Body of pancreas (tissue), 4 donors: Measurements from ENCODE around the gene KIRREL3. TPM values are rescaled to one million over a fixed set of nuclear protein-coding genes. Genes with fewer than 3 reads are reported as not detected.

Source experiments
- ATAC-seq: fragments of 150-250 bp; one replicate; pipeline ENCODE4 v1.9.1; 2016
- DNase-seq, 4 donors: peaks; one replicate each; pipeline ENCODE4 v3.0.0-alpha.2; 2019
- H3K27ac ChIP-seq, 4 donors: fragments of 200-600 bp; sonication (generic); 1 replicate in 3 of 4; 2 replicates in 1 of 4; pipeline versions ENCODE4 v1.5.1 to v1.6.1; 2016 to 2019; ENCODE audit warnings: mild to moderate bottlenecking in 1 of 4, mixed read lengths in 1 of 4, moderate library complexity in 1 of 4
- H3K27me3 ChIP-seq, 2 donors: fragments of 200-600 bp; sonication (generic); one replicate each; pipeline ENCODE4 v1.6.0; 2016; ENCODE audit warnings: mild to moderate bottlenecking in 1 of 2
- H3K36me3 ChIP-seq, 2 donors: fragments of 200-600 bp; sonication (generic); replicated peaks in 1 of 2; 2 replicates each; pipeline ENCODE4 v1.5.1; 2016; ENCODE audit warnings: low read depth in 2 of 2; ENCODE audit not compliant: insufficient read depth in 1 of 2
- H3K4me1 ChIP-seq: fragments of 200-600 bp; sonication (generic); one replicate; pipeline ENCODE4 v1.6.0; 2016
- H3K4me3 ChIP-seq, 2 donors: fragments of 200-600 bp; sonication (generic); 1 replicate in 1 of 2; 2 replicates in 1 of 2; pipeline ENCODE4 v1.5.1; 2016 to 2019
- H3K9me3 ChIP-seq, 3 donors: fragments of 200-600 bp; sonication (generic); 1 replicate in 2 of 3; 2 replicates in 1 of 3; pipeline ENCODE4 v1.5.1; 2016
- CTCF ChIP-seq, 7 experiments: fragments of 450-650 bp in 4 of 7; fragments of 200-600 bp in 3 of 7; sonication (generic) in 3 of 7; IDR thresholded peaks; one replicate each; pipeline ENCODE4 v1.5.1; 2016 to 2019; ENCODE audit warnings: antibody characterized with exemption in 7 of 7
- POLR2A ChIP-seq, 3 donors: fragments of 450-650 bp; IDR thresholded peaks; one replicate each; pipeline ENCODE4 v1.6.1; 2016; ENCODE audit warnings: antibody characterized with exemption in 3 of 3, mild to moderate bottlenecking in 2 of 3
- WGBS, 2 donors: methylation state at CpG; one replicate each; pipeline ENCODE4 v1.1.5; 2017; 5-methylcytosine and 5-hydroxymethylcytosine counted together
- intact Hi-C: fragments of 100-400 bp; cut with DNase I; formaldehyde crosslinking; loops from one replicate; pipeline ENCODE4 v1.15.1; 2023
- total RNA-seq, 2 donors: library from RNA; depleted of rRNA; stranded (reverse); fragments of >200 nt; gene quantifications; one replicate each; pipeline ENCODE4 v1.1.0, GENCODE V29; 2016

The KIRREL3 gene
- total RNA-seq, 2 donors from 2014 or later = 0.26 TPM; not detected in 1

GRCh38 chr11:126992065-126992803 is 8.3 kb downstream of the KIRREL3 start:
- 44 to 61% methylated on average over 6 of the region's 6 CpGs for WGBS, 2 donors

GRCh38 chr11:126991596-126991995 is 9.0 kb downstream of the KIRREL3 start:
- TF ChIP-seq CTCF (IDR thresholded peaks at IDR 0.05) = no peak
- no peak for TF ChIP-seq POLR2A (IDR thresholded peaks at IDR 0.05)
- WGBS, 2 donors = 62 to 76% methylated on average over 2 of the region's 2 CpGs
- no peak overlapping the region for H3K27ac ChIP-seq
- H3K4me3 ChIP-seq = no peak overlapping the region
- no peak for DNase-seq
- H3K4me1 ChIP-seq = no peaks in the 10 kb centered on the region
- H3K9me3 ChIP-seq = no peaks in the 10 kb centered on the region
- H3K36me3 ChIP-seq = no peaks in the 10 kb centered on the region
- intact Hi-C loops = loop anchor here (5.0 kb wide), 2 partner anchors 274 to 384 kb away; no protein-coding TSS in a partner anchor
- no peaks in the 10 kb centered on the region for H3K27me3 ChIP-seq
- ATAC-seq = no peak

More at GRCh38 chr11:126992065-126992803, 8.3 kb downstream of the KIRREL3 start:
- no peak for ATAC-seq
- TF ChIP-seq POLR2A (IDR thresholded peaks at IDR 0.05) (no peak), CTCF (IDR thresholded peaks at IDR 0.05) (no peak)
- H3K36me3 ChIP-seq = no peaks in the 10 kb centered on the region
- no peak overlapping the region for H3K27ac ChIP-seq
- no peaks in the 10 kb centered on the region for H3K9me3 ChIP-seq
- H3K4me3 ChIP-seq = no peak overlapping the region
- intact Hi-C loops = loop anchor here (5.0 kb wide), 2 partner anchors 275 to 385 kb away; no protein-coding TSS in a partner anchor
- H3K27me3 ChIP-seq = no peaks in the 10 kb centered on the region
- DNase-seq = no peak
- H3K4me1 ChIP-seq = no peaks in the 10 kb centered on the region

DNA sequence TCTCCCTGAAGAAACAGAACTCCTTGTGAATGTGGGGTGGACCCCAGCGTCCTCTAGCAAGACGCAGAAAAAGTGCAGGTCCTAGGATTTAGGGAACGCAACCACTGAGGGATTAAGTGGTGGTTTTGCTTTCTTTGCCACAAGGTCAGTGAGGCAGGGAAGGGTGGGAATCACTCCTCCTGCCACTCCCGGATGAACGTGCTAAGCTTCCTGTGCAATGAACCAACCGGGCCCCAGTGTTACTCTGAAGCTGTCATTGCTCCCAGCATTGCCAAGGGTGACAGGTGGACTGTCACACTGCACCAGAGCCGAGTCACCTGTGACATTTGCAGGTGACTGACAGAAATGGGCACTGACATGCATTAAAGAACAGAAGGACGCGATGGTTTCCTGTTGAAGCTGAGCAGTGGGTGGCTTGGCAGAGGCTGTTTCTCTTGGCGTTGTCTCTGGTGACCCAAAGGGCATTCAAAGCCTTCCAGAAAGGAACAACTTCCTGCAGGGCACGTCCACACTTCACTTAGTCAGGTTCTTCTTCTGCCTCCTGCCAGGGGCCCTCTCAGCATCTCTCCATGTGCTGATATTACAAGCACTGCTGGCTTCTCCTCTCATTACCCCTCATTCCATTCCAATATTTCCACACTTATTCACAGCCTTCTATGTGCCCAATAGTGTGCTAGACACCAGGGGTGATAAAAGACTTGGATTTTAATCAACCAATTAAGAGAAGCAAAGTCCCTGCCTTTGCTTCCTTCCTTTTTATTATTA is 9.7 kb downstream of the KIRREL3 start:
- Histone ChIP-seq H3K4me1 (no peaks in the 10 kb centered on the region), H3K27ac (no peak overlapping the region), H3K36me3 (no peaks in the 10 kb centered on the region), H3K4me3 (no peak overlapping the region), H3K27me3 (no peaks in the 10 kb centered on the region), H3K9me3 (no peaks in the 10 kb centered on the region)
- no peak for ATAC-seq
- DNase-seq = no peak
- intact Hi-C loops = loop anchor here (5.0 kb wide), 2 partner anchors 274 to 384 kb away; no protein-coding TSS in a partner anchor
- WGBS, 2 donors = 37 to 41% methylated on average over 11 of the region's 11 CpGs
- TF ChIP-seq POLR2A (IDR thresholded peaks at IDR 0.05) = no peak
- TF ChIP-seq CTCF (IDR thresholded peaks at IDR 0.05) = no peak

DNA sequence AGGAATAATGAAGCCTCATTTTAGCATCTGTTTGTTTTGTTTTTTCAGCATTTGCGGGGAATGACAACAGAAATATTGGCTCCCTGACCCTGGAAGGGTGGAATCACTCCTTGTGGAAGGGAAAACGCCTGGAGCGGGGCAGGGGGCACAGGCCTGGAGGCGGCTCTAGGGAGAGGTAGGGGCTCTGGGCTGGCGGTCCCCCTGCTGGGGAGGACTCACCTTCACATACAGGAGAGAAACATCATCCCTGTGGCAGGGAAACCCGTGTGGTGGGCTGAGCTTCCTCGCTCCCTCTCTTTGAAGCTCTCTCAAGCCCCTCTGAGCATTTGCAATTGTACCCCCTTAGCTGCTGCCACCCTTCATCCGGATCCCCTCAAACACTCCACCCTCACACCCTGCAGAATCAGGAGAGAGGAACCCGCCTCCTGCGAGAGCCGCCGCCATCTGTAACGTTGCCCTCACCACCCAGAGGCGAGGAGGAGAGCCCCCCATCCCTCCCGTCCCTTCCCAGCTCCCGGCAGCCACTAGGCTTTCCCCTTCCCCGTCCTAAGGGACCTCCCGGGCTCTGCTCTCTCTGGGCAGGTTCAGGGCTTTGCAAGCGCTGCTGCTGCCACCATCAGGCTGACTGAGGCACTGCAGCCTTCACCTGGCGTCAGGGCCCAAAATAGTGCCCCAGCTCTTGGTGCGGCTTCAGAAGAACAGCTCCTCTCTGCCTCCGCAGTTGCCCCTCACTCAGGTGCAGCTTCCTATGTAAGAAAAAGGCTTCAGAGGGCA is 10.4 kb downstream of the KIRREL3 start:
- H3K4me1 ChIP-seq = no peaks in the 10 kb centered on the region
- H3K36me3 ChIP-seq = no peaks in the 10 kb centered on the region
- H3K27me3 ChIP-seq = no peaks in the 10 kb centered on the region
- TF ChIP-seq CTCF (IDR thresholded peaks at IDR 0.05) = peak; percentile 87 to 97 (median 91)
- TF ChIP-seq POLR2A (IDR thresholded peaks at IDR 0.05) = no peak
- peak; percentile 79 for ATAC-seq
- no peak overlapping the region for H3K4me3 ChIP-seq
- 14 to 22% methylated on average over 17 to 22 of the region's 22 CpGs for WGBS, 2 donors
- intact Hi-C loops = loop anchor here (5.0 kb wide), 2 partner anchors 273 to 383 kb away; no protein-coding TSS in a partner anchor
- H3K9me3 ChIP-seq = no peaks in the 10 kb centered on the region
- peak; percentile 70 to 79 (median 73) for DNase-seq
- H3K27ac ChIP-seq = no peak overlapping the region
